HG02938 (cell line): ENCODE data around the gene MYBPH.

Experiments used
- ATAC-seq: cut with Tn5 transposase; IDR thresholded peaks from one replicate; pipeline ENCODE4 v1.9.1; 2021; ENCODE audit warnings: mild to moderate bottlenecking, moderate library complexity; ENCODE audit not compliant: unreplicated experiment

Gene MYBPH

DNA sequence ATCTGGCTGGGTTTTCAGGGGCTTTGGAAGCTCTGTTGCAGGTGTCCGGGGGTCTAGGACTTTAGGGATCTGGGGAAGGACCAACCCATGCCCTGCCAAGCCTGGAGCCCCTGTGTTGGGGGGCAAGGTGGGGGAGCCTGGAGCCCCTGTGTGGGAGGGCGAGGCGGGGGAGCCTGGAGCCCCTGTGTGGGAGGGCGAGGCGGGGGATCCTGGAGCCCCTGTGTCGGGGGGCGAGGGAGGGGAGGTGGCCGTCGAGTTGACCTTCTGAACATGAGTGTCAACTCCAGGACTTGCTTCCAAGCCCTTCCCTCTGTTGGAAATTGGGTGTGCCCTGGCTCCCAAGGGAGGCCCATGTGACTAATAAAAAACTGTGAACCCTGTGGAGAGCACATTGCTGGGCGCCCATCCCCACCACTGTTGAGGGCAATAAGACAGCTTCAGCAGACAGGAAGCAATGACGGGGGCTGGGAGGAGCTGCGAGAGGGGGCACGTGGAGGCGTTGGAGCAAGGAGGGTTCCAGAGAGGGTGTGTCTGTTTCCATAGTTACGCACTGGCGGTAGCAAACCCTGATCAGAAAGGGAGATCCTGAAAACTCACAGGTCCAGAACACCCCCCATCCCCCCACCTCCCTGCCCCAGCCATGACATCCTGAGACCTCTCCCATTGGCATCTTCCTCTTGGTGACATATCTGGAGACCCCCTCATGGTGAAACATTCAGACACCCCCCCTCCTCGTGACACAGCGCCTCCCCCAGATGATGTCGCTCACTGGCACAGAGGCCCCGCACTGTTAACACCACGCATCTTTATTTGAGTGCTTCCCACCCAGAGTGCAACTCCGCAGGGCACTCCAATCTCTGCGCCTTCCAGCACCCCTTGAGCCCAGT, 8.4 kb downstream of the MYBPH start:
- no peak for ATAC-seq

DNA sequence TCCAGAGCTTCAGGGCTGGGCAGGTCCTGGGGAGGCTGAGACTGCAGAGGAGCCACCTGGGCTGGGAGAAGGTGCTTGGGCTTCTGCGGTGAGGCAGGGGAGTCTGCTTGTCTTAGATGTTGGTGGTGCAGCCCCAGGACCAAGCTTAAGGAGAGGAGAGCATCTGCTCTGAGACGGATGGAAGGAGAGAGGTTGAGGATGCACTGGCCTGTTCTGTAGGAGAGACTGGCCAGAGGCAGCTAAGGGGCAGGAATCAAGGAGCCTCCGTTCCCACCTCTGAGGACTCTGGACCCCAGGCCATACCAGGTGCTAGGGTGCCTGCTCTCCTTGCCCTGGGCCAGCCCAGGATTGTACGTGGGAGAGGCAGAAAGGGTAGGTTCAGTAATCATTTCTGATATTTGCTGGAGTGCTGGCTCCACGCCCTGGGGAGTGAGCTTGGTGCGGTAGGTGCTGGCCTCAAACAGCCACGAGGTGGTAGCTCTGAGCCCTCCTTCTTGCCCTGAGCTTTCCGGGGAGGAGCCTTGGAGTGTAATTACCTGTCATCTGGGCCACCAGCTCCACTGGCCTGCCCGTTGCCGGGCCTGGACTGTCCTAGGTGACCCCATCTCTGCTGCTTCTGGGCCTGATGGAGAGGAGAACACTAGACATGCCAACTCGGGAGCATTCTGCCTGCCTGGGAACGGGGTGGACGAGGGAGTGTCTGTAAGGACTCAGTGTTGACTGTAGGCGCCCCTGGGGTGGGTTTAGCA, 9.3 kb downstream of the MYBPH start:
- ATAC-seq: no peak

DNA sequence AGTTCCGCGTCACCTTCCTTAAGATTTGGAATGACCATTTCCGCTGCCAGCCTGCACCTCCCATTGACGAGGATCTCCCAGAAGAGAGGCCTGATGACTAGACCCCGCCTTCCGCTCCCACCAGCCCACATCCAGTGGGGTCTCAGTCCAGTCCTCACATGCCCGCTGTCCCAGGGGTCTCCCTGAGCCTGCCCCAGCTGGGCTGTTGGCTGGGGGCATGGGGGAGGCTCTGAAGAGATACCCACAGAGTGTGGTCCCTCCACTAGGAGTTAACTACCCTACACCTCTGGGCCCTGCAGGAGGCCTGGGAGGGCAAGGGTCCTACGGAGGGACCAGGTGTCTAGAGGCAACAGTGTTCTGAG, 9.8 kb downstream of the MYBPH start:
- ATAC-seq: no peak

DNA sequence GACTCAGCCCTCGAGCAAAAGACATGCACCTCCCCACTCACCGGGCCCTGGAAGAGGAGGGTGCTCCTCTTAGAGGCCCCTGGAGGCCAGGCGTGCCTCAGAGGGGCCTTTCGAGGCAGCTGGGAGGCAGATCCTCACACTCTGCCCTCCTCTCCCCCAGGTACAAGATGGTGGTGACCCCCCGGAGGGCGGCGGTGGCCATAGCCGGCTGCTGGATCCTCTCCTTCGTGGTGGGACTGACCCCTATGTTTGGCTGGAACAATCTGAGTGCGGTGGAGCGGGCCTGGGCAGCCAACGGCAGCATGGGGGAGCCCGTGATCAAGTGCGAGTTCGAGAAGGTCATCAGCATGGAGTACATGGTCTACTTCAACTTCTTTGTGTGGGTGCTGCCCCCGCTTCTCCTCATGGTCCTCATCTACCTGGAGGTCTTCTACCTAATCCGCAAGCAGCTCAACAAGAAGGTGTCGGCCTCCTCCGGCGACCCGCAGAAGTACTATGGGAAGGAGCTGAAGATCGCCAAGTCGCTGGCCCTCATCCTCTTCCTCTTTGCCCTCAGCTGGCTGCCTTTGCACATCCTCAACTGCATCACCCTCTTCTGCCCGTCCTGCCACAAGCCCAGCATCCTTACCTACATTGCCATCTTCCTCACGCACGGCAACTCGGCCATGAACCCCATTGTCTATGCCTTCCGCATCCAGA, 10.4 kb downstream of the MYBPH start:
- ATAC-seq: no peak

DNA sequence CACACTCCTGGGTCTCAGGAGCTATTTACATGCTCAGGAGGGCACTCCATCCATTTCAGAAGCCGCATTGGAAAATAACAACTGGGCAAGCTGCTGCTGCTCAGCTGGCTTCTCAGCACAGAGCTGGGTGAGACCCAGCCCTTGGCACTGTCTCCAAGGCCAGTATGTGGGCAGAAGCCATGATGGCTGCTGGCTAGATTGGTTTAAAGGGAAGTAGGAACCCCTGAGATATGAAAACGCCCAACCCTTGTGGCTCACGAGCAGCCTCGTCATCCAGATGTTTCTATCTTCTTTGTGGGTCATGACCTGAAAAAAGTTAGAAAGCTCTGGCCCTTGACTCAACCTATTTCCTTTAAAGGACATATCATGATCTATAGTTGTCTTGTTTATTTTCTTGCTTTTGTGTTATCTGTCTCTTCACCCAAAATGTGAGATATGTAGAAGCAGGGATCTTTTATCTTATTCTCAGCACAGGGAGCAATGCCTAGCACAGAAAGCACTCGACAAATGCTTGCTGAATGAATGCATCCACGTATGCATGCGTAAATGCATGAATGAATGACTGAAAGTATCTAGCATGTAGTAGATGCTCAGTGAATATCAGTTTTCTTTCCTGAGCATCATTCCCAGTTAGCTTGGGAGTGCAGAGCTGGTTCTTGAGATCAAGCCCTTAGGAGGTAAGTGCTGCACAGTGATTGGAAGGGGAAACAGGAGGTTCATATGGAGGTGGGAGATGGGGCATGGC, 11.6 kb downstream of the MYBPH start:
- no peak for ATAC-seq

DNA sequence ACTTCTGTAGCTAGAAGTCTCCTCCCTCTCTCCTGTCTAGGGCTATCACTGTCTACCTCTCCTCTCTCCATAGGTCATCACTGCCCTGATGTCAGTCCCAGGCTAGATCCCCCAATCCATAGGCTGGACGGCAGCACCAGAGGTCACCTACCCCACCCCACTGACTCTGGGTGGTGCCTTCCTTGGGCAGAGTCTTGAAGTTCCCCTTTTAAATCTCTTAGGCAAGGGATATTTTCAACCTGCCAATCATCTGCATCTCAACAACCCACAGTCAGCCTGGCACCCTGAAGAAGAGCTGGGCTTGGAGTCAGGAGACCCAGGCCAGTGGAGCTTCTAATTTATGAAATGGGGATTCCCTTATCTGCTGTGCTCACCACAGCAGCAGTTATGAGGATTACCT, 13.2 kb downstream of the MYBPH start:
- no peak for ATAC-seq

DNA sequence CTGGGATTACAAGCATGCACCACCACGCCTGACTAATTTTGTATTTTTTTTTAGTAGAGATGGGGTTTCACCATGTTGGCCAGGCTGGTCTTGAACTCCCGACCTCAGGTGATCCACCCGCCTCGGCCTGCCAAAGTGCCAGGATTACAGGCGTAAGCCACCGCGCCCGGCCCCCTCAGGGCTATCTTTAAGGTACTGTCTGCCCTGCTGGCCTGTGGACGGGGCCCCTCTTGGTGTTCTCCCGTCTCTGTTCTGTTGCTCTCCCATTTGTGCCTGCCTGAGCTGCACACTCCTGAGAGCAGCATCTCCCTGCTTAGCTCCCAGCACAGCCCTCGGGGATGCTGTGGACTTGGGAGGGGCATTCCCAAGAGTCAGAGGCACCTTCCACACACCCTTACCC, 13.9 kb downstream of the MYBPH start:
- ATAC-seq: no peak

DNA sequence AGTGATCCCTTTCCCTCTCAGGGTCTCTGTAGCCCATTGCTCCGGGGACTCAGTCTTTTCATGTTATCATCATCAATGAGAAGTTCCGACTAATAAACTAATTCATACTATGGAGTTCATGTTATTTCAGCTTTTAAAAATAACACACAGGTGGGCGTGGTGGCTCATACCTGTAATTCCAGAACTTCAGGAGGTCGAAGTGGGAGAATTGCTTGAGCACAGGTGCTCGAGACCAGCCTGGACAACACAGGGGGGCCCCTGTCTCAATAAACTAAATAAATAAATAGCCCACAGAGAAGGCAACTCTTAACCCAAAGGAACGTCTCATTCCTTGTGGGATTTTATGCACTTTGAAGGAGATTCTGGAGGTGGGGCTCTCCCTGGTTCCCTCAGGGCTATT, 14.5 kb downstream of the MYBPH start:
- no peak for ATAC-seq

DNA sequence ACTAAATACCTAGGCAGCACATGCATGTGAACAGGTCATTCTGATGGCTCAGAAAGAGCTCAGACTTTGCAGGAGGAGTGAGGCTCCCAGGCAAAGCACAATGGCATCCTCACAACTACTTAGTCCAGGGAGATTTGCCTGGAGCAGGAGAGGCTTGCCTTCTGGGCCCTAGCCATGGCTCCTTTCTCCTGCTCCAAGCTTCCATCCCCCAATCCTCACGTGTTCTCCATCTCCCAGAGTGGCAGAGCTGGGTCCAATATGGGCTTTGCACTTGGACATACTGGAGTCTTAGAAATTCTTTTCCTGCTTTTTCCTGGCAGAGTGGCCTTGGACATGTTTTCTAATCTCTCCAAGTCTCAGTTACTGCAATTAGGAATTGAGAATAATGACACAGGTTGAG, 15.8 kb downstream of the MYBPH start:
- ATAC-seq: no peak

DNA sequence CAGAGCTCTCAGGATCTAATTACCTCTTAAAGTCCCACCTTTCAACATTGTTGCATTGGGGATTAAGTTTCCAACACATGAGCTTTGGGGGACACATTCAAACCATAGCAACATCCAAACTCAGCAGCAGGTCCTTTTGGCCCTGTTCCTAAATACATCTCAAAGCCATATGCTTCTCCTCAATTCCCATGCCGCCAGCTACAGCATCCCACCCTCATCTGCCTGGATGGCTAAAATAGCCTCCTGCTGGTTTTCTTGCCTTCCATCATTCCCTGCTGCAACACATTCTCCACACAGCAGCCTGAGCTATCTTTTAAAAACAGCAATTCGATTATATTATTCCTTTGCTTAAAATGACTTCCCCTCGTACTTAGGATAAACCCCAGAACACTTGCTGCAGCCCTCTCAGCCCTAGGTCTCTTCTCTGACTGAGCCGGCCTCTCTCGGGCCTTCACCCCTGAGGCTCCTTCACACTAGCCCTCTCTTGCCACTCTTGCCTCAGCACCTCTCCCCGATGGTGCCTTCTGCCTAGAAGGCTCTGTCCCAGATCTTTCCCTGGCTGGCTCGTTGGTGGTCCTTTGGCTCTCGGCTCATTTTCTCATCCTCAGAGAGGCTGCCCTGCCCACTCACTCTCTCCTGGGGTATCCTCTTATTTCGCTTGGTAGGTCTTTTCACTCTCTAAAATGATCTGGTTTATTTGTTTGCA, 16.5 kb downstream of the MYBPH start:
- no peak for ATAC-seq

DNA sequence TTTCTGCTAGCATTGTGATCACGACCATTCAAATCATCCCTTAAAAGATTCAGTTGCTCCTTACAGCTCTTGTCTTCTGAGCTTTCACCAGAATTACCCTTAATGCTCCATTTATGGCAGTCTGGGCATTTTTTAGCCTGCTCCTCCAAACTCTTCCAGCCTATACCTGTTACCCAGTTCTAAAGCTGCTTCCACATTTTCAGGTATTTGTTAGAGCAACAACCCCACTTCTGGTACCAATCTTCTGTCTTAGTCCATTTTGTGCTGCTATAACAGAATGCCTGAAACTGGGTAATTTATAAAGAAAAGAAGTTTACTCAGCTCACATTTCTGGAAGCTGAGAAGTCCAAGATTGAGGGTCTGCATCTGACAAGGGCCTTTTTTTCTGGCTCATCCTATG, 17.2 kb downstream of the MYBPH start:
- no peak for ATAC-seq

DNA sequence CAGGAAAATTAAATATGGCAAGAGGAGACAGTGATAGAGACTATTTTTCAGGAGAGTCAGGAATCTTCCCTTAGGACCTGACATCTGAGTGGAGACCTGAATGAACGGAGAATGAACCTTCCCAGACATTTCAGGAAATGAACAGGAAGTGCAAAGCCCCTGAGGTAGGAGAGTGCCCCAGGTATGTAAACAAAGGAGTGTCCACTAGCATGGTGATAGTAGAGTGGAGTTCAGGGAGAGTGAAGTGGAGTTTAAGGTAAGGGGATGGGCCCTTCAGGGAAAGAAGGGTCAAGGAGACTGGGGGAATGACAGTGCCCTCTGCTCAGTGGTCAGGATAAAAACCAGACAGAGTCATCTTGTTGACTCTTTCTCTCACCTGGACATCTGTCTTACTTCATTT, 19.3 kb downstream of the MYBPH start:
- ATAC-seq: no peak

DNA sequence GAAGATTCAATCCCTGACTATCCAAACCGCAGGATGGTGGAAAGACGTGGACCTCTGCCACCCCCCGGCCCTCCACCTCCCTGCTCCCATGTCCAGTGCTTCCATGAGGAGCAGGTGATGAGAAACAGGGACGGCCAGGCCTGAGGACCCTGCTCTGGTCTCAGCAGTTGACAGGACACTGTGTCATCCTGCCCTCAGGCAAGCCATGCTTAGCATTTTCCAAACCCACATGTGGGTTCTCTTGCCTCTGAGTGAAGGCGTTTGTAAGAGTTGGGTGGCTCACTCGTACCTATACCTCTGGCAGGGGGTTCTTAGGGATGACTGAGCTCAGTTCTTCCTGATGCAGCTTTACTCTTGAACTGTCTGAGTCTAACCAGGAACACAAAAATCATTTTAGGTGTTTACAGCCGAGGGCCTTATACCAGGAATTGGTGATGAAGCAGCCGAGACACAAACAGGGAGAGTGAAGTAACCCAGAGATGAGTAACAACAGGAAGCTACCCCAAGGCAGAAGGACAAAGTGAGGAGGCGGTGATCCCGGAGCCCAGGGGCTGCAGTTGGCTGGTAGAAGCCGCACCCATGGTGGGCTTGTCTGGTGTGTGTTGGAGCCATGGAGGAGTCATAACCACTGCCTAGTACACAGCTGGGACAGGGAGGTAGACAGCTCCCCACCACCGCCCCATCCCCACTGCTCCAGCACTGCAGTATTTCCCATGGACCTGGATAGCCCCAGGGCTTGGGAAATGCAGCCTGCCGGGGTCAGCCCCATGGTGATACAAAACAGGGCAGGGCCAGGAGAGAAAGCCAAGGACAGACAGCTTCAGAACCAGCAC, 21.4 kb downstream of the MYBPH start:
- no peak for ATAC-seq

DNA sequence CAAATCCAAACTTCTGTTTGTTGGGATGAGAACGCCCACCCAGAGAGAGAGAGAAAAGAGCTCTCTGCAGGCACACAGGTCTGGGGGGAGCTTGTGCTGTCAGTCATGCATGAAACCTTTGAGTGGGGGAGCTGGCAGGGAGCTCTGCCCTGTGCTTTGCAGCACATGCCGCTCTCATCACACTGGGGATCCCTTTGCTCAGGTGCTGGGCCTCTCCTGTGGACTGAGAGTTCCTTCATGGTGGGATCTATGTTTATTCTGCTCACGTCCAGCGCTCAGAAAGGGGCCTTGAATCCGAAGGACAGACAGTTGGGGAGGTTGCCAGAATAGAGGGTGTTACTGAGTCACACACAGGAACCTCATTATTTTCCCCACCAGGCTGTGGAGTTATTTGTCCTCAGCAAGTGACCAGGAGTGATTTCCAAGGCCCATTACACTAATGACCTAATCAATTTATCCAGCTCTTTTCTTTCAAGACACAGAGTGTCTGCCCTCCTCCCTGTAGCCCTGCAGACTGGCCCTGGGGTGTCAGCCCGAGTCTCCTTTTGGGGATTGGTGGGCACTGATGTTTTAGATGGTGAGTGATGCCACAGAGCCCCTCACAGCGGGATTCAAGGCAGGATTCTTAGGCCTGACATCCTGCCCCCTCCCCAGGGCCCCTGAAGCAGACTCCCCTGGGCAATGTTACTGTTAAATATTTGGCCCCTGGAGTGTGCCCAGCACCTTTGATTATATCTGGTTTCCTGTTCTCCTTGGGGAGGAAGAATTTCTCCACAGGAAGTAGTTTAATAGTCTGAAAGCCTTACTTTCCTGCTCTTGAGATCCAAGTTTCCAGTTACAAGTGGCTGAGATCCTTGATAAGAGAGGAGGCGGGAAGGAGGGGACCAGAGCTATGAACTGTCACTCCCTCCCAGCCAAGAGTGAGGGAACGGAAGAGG, 22.3 kb downstream of the MYBPH start:
- ATAC-seq: no peak

DNA sequence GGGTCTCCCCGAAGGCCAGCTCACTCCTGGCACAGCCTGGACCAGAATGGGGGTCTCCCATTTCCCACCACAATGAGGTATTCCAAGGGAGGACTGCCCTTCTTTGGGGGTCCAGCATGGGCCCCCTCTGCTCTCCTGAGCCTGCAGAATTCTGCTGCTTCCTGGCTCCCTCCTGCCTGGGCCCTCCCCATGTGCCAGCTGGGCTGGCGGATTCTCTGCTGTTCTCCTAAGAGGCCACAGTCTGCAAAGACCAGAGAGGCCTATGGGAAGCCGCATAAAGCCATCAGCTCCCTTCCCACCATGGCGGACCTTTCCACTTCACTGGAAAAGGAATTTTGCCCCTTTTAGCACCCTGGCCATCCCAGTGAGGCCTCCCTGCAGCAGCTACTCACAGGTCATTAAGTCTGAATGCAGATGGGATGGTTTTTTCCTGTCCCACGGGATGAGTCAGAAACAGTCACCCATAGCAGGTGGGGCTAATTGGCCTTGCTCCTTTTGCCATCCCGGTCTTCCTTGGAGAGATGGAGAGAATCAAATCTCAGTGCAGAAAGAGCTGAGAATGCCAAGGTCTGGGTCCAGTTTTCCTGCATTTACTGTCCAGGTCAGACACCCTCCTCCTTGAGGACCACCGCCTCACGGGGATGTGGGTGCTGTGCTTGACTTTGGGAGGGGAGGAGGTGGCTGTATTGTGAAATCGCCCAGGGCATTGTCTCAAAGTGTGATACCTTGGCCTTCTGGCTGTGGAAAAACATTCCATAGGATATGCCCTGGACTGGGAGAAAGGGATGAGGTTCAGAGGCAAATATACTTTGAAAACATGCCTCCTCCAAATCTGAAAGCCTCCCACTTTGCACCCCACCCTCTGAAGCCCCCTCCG, 23.2 kb downstream of the MYBPH start:
- ATAC-seq: no peak

DNA sequence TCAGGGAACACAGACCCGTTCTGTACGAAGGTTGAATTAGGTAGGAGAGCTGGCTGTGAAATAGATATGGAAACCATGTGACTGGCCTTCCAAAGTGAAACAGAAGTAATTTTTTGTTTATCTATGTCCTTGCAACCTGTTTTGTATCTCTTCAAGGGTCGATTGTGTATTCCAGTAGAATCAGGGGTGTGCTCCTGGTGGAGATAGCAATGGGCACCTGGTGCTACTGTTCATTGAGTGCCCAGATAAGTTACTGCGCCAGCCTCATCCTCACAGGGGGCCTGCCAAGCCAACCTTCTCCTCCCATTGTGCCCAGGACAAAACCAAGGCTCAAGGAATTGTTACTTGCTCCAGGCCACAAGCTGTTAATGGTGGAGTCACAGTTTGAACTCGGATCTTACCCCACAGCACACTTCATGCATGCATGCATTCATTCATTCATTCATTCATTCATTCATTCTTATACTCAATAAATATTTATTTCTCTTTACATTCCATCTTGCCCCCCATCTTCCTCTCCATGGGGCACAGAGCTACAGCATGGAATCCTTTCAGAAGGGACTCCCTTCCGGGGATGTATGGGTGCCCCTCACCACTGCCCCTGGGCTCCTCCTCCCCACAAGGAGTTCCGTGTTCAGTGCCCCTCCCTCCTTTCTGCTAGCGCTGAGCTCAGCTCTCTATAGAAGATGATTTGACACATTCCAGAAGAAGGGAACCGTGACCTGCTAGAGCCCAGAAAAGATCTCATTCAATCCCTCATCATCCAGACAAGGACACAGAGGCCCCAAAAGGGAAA, 24.1 kb downstream of the MYBPH start:
- no peak for ATAC-seq
